ENCODE results near the gene NMT1.

The NMT1 gene

DNA sequence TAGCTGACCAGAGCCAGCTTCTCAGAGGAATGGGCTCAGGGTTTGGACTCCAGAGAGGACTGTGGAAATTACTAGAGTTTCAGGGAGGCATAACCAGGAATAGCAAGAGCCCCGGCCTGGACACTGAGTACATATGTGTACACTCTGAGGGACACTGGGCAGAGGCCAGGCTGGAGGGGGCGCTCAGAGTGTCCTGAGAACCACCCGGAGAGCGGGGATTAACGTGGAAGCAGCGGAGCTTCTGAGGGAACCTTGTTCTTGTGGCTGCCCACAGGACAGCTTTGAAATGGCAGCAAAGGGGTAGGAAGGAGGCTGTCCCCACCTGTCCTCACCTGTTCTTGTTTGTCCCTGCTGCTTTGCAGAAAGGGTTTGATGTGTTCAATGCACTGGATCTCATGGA is 43.4 kb downstream of the NMT1 start:
- DNase-seq (ENCODE audit: low read depth in 2 of 2) = no peak

DNA sequence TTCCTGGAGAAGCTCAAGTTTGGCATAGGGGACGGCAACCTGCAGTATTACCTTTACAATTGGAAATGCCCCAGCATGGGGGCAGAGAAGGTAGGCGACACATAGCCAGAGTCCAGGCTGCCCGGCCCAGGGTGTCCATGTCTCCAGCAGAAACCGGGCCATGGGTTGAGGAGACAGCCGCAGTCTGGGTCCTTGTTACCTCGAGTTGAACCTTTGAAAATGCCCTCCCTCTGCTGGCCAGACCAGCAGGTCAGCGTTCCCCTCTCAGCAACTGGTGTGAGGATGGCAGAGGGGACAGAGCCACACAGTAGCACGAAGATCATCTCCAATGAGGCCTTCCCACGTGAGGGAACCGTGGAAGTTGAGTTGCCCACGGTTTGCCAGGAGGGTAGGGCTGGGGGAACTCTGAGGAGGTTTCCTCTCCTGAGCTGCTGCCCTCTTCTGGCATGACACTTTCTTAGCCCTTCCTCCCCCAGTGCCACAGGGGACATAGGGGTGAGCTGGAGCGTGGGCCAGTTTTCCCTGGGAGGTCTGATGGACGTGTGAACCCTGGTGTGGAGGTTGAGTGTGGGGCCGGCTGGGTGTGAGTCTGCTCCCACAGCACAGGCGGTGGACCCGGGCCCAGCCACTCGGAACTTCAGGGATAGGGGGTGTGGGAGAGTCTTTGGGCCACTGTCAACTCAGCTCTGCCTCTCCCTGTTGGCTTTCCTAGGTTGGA is 43.9 kb downstream of the NMT1 start:
- no peak for DNase-seq (ENCODE audit: low read depth in 2 of 2)

DNA sequence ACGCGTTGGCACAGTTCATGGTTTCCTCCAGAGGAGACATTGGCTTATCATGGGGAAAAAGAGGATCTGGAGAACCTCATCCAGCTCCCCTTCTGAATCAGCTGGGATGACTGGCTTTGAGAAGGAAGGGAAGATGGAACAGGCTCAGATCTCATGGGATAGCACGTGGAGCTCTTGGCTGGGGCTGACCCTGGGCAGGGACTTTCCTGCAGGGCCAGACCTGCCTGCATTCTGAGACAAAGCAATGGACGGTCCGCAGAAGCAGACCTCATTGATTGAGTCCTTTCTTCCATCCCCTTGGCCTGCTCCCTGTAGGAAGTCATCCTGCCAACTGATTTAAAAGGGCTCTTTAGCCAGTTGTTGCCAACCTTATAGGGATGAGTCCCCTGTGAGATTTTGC is 45.0 kb downstream of the NMT1 start:
- no peak for DNase-seq (ENCODE audit: low read depth in 2 of 2)

DNA sequence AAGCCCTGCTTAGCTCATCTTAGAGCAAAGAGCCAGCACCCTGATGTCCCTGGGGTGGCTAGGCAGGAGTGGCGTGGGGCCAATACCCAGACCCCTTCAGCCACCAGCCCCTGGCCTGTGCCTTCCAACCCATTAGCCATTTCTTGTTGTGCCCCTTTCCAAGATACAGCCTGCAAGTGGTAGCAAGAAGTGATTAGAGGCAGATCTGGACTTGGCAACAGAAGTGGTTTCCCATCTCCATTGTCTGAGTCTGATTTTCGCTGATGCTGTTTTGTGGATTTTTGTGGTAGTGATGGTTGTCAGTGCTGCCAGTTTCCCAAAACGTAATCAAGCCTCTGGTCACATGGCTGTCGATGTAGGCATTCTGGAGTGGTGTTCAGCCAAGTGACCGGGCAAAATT is 45.5 kb downstream of the NMT1 start:
- DNase-seq (ENCODE audit: low read depth in 2 of 2) = no peak

DNA sequence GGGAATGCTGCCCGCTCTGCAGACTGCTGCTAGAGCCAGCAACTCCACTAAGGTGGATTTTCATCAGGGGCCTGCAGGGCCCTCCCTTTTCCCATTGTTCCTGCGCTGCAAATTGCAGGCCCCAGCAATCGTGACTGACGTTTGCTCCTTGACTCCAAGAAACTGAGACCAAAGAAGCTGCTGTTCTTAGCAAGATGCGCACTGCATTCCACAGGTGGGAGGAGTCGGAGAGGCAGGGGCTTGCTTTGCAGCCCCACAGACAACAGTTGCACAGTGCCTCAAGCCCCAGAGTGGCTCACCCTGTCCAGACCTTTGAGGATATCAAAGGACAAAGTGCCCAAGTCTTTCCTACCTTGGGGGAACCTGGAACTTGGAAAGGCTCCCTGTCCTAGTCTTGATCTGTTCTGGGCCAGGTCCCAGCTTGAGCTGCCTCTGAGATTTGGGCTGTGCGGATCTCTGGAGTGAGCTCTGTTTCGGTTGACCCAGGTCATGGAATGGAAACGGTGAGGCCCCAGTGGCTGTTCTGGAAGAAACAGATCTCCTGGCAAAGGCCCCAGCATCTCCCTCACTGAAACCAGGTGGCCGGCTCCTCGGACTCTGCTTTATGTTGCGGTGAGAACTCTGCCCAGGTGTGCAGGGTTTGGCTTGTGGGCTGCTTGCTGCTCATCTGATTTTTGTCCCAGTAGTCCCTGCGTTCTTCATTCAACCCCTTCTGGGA is 46.3 kb downstream of the NMT1 start:
- no peak for DNase-seq (ENCODE audit: low read depth in 2 of 2)

DNA sequence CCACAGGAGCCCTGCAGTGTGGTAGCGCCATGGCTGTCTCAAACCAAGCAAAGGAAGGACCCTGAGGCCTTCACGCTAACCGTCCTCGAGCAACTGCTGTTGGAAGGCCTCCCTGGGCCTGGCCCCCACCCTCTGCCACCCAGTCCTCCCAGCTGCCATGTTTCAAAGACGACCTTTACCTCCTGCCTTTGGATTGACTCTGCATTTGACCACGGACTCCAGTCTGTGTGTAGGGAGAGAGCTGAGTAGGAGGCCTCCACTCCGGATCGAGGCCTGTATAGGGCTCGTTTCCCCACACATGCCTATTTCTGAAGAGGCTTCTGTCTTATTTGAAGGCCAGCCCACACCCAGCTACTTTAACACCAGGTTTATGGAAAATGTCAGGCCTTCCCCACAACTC is 46.9 kb downstream of the NMT1 start:
- no peak for DNase-seq (ENCODE audit: low read depth in 2 of 2)

DNA sequence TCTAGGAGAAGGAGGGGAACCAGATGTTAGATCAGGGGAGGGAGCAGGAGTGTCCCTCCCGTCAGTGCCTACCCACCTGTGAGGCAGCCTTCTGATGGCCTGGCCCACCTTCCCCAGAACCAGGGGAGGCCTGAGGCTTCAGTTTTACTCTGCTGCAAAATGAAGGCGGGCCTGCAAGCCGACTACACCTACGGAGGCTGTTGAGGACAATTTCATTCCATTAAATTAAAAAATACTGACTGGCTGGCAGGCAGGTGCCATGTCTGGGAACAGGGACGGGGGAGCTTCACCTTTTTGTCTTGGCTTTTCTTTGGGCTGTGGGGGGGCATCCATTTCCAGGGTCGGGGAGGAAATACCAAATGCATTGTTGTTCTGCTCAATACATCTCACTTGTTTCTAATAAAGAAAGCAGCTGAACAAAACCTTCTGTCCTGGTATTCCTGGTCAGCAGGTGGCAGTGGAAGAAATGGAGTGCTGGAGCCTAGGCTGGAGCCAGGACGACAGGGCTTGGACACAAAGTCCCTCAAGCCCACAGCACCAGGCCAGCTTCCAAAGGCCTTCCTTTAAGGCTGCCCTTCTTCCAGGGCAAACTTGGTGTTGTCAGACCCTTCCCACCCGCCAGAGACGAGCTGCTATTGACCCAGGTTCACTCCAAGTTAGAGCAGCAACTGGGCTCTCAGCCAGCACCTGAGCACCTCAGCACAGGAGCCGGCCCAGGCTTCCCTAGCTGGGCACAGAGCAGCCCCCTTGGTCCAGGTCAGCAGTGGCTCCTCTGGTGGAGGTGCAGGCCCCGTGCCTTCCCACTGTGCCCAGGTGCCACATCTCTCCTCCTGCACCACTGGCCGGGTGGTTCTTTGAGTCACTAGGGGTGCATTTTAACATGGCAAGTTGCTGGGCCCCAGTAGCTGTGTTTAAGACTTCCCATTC is 47.7 kb downstream of the NMT1 start:
- no peak for DNase-seq (ENCODE audit: low read depth in 2 of 2)

DNA sequence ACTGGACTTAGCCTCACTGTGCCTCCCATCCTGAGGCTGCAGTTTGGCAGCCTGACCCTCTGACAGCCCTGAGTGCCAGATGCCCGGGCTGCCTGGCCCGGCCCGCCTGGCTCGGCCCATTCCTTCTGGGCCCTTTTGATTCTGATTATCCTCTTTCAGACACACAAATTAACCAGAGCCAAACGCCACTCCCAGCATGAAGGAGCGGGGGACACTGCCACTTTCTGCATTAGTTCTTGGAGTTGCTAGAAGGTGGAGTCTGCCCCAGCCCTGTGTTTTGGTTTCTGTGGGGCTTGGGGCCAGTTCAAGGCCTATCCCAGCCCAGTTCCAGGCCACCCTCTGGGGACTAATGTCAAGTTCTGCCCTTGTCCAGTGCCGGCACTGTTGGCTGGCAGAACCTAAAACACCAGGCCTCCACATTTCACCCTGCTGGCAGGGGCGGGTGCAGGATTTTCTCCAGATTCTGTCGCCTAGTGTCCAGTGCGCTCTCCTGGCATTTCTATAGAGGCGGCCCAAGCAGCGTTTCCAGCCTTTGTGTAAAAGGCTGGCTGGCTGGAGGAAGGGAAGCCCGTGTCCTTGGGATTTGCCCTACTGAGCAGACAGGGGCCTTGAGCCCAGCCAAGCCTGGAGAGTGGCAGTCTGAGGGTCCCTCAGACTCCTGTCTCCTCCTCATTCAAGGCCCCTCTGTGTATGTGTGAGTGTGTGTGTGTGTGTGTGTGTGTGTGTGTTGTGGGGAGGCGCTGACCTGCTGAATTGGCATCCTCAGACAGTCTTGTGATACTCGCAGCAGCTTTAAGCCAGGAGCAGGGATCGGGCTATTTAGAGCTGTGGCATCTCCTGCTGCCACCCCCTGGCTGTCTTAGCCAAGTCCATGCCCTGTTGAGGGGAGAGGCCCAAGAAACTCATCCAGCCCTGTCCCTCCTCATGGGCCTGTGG is 49.8 kb downstream of the NMT1 start:
- DNase-seq (ENCODE audit: low read depth in 2 of 2) = no peak

DNA sequence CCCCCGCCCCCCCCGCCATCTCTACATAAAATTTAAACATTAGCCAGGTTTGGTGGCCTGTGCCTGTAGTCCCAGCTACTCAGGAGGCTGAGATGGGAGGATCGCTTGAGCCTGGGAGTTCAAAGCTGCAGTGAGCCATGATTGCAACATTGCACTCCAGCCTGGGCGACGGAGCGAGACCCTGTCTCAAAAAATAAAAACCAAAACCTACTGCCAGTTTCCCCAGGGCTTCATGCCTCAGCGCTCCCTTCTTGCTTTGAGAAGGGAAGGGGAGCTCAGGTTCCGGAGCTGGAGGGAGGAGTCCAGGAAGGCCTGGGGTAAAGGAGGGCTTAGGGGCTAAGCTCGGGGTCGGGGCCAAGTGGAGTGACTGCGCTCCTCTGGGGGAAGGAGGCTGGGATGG is 50.7 kb downstream of the NMT1 start:
- DNase-seq (ENCODE audit: low read depth in 2 of 2) = no peak

DNA sequence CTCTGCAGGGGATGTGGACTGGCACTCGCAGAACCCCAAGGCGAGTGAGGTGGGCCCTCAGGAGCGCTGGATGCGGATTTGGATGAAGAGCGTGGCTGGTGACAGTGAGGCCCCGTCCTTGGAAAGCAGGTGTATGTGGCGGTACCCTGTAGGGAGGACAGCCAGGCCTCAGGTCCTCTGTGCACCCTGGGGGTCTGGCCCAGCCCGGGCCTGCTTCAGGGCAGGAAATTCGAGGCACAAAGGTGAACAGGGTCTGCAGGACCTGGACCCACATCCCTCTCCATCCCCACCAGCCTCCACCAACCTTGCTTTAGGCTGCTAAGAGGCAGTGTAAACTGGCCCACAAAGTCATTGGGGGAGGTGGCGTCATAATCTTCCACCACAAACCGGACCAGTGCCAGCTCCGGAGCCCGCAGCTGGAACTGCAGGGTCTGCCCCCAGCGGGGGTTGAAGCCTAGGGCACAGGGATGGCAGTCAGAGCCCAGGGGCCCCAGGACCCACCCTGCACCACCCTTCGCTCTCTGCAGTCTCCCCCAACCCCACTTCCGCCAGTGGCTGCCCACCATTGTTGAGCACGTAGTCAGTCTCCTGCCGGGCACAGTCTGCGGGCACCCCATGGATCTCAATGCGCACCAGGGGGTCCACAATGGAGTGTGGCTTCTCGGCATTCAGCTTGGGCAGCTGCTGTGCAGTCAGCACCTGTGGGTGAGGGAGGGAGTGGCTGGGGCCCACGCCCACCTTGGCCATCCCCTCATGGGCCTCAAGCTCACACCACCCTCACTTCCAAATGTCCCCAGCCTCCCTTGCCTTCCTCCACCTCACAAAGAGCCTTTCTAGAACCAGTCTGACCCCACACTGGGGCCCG is 51.7 kb downstream of the NMT1 start:
- no peak for DNase-seq (ENCODE audit: low read depth in 2 of 2)

DNA sequence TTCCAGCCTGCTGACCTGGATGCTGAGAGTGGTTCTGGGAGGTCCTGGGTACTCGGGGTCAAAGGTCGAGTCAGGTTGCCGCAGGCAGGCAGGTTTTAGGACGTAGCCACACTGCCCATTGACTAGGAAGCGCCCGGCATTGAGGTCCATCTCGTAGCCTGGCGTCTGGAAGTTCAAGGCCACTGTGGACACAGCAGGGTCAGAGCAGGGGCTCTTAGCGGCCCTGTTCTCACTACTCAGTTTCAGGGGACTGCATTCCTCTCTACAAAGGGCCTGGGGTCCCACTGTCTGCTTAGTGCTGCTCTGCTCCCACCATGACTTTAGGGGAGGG is 52.3 kb downstream of the NMT1 start:
- DNase-seq (ENCODE audit: low read depth in 2 of 2) = no peak

DNA sequence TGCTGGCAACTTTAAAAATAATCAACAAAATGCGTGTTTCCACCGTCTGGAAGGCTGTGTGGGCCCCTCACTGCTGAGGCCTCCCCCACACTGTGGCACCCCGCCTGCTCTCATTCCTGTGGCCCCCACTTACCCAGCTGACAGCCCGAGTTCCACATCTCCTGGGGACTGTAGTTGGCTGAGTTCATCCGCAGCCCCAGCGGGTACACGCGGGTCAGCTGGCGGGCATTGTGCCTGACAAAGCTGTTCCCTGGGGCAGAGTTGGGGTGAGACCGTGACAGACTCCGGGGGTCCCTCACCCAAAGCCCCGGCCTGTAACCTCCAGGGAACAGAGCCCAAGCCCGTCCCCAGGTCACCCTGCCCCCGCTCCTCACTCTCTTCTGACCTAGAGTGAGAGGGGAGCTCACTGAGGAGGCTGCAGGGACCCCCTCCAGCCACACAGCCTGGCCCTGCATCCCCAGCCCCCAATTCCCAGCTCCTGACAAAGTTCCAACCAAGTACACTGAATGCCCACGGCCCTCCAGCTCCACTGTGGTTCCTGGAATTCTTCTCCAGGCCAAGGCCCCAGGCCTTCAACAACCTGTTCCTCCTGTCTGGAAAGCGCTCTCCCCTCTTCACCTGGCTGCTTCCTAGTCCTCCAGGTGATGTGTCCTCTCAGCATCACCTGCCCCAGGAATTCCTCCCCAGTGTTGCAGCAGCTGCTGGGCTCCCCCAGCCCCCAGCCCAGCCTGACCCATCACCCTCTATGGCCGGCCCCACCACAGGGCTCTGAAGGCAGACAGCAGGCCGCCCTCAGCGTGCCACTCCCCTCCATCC is 53.2 kb downstream of the NMT1 start:
- no peak for DNase-seq (ENCODE audit: low read depth in 2 of 2)

DNA sequence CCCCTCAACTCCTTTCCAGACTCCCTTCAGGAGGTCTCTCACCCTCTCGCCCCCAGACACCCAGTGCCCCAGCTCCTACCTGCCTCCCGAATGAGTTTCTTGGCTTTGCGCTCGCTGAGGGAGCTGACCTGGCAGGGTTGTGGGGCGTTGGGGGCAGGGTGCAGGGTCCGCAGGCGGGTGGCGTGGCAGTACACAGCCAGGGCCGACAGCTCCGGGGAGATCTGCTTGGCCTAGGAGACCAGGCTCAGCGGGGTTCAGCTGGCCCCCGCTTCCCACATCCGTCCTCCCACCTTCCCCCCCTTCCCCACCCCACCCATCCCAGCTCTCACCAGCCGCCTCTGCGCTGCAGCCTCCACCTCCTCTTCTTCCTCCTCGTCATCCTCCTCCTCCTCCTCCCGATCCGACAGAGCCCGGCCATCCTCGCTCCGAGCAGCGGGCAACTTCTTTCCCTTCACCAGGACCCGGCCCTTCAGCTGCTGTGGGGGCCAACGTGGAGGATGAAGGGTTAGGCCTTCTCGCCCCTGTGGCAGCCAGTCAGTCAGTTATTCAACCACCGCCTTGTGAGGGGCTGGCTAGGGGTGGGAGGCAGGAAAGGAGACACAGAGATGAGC is 54.0 kb downstream of the NMT1 start:
- no peak for DNase-seq (ENCODE audit: low read depth in 2 of 2)

DNA sequence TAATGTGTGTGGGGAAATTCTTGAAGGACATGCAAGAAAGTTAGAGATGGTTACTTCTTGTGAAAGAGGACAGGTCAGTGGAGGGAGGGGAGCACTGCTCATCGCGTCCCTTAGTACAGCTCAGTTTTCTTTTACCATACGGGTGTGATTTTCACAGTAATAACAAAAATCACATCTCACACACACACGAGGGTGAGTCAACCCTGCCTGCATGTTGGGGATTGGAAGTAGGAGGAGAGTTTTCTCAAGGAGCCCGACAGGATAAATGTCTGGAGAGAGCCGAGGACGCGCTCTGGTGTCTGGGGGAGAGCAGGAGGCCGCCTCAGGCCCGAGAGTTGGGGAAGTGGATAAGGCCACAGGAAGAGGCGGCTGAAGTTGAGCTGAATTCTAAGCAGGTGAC is 54.8 kb downstream of the NMT1 start:
- no peak for DNase-seq (ENCODE audit: low read depth in 2 of 2)

DNA sequence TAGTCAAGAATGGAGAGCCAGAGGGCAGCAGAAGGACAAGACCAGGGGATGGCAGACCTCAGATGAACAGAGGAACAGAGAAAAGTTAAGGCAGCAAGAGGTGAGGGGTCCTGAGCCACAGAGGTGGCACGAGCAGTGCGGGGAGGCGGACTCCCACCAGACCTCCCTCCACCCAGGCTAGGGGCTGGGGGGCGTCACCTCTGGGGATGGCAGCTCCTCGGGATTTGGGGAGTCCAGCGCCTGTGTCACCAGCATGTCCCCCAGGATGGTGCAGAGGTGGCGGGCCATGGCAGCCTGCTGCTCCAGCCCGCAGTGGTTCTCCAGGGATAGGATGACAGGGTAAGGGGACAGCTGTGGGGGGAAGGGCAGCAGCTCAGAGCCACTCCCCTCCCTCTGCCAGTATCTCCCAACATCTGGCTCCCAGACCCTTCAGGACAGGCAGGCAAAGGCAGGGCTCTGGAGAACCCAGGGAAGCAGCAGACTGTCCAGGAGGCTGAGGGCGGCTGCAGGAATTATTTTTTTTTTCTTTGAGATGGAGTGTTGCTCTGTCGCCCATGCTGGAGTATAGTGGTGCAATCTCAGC is 55.4 kb downstream of the NMT1 start:
- no peak for DNase-seq (ENCODE audit: low read depth in 2 of 2)

DNA sequence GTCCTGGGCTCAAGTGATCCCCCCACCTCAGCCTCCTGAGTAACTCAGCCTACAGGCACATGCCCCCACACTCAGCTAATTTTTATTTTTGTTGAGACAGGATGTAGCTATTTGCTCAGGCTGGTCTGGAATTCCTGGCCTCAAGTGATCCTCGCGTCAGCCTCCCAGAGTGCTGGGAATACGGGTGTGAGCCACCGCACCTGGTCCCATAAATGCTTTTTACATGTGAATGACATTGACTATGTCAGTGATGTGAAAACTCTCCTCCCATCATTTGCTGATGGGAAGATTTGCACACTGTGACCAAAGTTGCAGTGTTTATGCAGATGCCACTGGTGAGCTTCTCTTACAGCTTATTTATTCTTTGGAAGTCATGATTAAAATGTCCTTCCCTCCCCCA is 56.2 kb downstream of the NMT1 start:
- no peak for DNase-seq (ENCODE audit: low read depth in 2 of 2)

DNA sequence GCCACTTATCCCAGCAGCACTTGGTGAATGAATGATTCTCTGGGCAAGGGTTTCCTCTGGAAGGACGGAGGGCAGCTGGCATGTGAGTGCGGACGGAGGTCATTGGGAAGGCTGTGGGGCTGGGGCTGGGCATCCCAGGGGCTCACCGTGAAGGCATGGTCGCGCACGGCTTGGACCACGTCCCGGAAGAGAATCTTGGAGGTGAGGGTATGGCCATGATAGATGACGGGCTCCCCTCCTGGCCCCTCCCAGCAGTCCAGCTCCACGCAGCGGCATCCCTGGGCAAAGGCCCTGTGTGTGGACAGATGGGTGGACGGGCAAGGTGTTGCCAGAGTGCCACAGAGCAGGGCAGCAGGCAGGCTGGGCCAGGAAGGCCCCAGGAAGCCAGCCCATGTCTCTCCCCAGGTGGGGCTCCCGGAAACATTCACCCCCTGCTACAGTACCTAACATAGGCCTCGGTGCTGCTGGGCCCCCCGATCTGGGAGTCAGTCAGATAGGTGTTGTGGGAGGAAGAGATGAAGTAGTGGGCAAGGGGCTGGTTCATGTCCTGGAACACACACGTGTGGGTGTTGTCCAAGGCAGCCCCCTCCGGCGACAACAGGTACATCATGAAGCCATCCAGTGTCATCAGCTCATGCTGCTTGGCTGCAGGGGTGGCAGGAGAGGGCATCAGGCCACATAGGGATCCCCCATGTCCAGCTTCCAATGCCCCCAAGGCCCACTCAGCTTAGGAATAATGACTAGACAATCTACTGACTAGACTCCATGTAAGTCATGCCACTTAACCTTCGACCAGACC is 56.9 kb downstream of the NMT1 start:
- no peak for DNase-seq (ENCODE audit: low read depth in 2 of 2)

DNA sequence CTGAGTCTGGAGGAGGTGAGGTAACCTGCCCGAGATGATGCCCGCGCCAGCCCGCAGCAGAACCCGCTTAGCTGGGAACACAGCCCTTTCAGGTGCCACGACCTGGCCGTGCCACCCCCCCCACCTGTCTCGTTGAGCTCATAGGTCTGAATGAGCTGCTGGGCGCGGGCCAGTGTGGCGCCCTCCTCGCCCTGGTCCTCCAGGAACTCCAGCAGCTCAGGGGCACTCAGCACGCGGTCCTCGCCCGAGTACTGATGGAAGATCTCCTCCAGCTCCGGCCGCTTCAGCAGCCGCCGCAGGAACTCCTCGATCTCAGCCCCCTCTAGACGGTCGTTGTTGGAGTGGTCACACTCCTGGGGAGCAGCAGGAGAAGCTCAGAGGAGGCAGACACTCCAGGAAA is 57.6 kb downstream of the NMT1 start:
- no peak for DNase-seq (ENCODE audit: low read depth in 2 of 2)
